Measurements from ENCODE around the gene BRD2.

Gene BRD2

DNA sequence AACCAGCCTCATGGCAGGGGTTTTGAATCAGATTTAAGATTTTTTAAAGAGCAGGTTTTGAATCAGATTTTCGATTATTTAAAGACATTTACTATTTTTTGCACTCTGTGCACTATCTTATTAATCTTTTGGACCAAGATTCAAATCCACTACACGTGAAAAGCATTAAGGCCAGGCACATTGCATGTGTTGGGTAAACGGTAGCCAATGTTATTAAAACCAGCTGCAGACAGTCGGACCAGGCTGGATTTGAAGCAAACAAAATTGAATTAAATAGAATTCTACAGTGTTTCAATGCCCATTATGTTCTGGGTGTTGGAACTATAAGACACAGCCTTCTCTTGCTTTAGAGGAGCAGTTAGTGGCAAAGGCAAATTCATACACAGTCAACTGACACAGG is 33.3 kb downstream of the BRD2 start:
- DNase-seq, result no peak

DNA sequence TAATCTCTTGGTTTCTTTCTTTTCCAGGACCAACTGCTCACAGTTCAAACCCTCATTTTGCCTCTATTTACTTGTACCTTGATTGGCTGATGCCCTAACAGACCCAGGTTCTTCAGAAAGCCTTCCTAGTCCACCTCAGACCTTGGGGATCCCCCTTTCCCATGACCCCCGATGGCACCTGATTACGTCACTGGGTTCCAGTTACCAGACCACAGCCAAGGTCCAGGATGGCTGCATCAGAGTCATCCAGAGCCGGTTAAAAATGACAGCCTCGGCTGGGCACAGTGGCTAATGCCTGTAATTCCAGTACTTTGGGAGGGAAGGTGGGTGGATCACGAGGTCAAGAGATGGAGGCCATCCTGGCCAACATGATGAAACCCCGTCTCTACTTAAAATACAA is 36.5 kb downstream of the BRD2 start:
- DNase-seq, result no peak

DNA sequence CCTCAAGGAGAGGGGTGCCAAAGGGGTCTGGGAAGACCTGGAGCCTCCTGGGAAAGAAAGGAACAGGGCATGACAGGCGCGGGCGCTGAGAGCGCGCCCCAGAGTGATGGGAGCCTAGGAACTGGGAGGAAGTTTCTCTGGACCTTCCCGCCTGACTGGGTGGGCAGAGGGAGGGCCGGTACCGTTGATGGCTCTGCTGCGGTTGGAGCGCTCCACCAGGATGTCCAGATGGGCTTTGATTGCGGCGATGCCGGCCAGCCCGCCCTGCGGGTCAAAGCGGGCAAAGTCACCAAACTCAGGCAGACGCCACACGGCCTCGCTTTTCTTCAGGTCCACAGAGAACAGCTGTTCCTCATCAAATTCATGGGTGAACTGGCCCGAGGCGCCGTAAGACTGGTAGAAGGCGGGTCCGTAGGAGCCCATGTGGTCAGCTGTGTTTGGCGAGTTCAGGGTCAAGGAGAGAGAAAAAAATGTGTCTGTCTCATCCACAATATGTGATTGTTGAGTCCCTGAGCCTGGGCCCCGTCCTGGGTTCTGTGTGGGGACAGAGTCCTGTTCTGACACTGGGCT is 39.5 kb downstream of the BRD2 start:
- DNase-seq, result no peak

DNA sequence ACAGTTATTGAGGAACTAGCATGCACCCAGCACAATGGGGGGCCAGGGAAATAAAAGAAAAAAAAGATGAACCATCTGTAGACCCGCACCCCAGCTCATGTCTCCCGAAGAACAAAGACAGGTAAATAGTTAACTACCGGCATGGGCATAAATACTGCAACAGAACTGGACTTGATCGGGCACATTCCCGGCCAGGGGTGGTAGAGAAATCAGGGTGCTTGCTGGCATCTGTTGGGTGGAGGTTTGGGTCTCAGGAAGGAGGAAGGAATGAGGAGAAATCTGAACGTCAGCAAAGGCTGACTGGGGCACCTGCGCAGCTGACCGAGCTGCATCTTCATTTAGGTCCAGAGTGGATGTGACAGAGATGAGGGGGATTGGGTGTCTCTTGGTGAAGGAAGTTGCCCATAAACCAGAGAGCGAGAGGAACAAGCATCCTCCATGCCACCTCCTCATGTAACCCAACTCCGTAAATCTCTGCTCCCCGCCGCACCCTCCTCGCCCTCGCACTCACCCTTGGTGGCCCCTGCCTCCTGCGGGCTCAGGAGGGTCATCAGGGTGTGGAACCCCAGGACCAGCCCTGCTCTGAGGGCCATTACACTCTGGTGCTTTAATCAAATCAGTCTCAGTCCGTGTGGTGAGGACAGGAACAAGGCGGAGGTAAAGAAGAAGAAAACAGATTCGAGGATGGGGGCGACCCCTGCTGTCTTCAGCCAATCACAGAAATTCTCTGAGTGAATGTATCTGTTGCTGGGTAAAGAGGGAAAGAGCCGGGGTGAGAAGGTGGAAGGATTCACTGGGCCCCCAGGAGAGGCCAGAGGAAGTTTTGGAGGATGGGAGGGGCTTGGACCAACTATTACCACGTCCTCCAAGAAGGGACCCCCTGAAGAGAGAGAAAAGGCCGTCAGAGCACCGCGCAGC is 40.8 kb downstream of the BRD2 start, which contains the start of gene HLA-DOA:
Gene HLA-DOA, minus strand, starts transcription at position 648 of the 918 bp plus-strand sequence.
- no peak for DNase-seq

DNA sequence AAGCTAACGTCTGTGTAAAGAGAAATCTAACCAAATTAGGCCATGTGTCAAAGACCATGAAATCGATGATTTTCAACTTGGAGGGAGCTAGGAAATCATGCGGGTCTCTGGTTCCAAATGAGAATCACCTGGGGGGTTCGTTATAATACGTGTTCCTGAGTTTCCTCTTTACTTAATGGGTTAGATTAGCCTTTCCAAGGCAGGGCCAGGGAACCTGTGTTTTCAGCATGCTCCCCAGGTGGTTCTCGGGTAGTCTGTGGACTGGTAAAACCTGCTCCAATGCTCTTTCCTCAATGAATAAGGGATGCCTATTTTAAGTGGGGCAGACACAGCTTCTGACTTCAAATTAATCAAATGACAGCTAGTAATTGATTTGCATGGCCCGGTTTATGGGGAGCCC is 42.0 kb downstream of the BRD2 start:
- DNase-seq, result no peak

DNA sequence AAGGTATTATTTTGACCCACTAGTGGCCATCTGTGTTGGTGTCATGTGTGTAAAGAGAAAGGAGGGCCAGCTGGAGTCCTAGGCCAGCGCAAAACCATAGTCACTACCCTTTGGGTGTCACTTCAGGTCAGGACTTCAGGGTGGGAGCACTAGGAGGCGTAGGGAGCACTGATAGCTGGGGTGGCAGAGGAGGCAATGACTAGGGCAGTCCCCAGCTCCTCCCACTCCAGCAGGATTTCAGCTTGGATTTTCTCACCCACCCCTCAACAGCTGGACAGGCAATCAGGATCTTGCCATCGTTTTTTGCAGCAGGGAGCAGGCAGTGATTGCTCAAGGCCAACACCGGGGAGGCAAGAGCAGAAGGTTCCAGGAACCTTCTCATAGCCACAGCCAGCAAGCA is 45.2 kb downstream of the BRD2 start:
- DNase-seq, result no peak

DNA sequence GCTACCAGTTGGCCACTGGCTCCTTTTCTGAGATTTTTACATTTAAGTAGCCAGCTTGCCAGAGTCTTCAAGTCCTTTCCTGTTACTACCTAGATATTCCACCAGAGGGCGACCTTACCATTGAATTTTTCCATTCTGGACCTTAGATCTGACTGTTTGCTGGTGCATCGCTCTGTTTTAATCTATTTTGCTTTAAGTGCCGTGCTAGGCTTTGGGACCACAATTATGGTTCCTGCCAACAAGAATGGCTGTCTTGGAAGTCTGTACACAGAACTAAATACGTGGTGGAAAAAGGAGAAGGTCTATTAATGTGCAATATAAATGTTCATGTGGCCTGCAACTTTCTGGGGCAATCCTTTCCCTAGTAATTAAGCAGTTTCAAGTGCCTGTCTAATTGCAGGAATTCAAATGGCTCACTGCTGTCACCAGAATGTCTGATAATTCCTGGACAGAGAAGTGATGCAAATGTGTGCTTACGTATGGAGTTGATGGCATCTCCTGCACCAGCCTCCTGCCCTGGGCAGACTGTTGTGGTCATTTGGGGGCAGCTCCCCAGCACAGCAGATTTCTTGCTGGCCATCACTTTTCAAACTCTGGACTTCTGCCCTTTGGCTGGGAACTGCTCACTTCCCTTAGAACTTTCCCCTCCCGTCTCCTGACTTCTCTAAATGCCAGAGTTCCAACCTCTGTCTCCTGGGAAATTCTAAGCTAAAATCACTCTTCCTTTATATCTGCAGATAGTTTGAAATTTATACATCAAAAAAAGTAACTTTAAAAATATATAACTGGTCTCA is 46.6 kb downstream of the BRD2 start:
- DNase-seq, result peak; percentile 39

DNA sequence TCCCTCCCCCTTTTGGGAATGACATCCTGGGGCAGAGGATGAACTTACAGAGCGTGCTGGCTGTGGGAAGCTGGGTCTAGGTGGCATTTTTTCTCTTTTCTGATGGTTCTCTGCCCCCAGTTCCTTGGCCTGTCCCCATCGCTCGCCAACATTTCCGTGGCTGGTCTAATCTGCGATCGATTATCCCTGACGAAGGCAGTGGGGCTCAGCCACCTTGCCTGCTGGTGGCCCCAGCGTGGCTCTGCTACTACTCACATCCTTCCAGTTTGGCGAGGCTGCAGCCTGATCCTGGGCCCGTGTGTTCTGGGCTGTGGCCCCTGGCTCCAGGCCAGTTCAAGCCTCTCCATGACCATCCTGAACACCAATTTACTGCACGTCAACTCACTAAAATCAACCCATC is 47.4 kb downstream of the BRD2 start:
- DNase-seq, result no peak

DNA sequence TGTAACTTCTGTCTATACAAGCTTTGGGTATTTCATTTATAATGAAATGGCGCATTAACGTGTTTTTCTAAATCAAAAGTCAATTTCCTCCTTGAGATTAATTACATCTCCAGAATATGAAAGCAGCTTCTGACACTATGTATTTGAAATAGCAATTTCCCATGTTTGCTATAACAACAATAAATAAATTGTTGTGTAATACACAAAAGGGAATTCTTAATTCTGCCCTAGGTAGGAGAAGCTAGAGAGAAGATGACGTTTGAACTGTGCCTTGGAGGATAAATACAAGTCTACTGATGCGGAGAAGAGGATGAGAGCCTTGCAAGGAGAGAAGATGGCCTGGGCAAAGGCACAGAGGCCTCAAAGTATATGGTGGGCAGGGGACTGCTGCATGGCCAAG is 48.6 kb downstream of the BRD2 start:
- no peak for DNase-seq

DNA sequence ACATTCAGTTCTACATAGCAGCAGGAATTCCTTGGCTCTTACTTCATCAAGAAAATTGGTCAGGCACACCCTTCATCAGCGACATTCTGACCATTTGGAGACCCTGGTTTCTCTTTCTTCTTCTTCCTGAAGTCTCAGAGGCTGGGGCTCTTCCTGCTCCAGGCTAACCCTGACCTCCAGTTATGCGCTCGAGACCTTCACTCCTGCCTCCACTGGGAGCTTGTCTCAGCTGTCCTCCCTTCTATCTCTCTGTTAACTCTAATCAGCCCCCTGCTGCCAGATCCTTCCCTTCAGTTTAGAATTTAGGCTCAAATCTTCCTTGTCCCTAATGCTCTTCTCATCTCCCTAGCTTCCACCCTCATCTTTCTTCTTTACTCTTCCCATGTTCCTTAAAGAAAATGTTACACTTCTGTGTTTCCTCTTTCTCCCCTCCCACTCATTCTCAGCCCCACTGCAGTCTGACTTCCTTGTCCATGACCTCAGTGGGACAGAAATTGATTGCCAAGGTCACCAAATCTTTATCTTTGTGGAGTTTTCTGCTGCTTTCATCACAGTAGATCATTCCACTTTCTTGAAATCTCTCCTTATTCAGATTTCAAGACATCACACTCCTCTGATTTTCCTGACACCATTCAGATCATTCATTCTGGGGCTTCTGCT is 49.4 kb downstream of the BRD2 start:
- DNase-seq, result no peak

DNA sequence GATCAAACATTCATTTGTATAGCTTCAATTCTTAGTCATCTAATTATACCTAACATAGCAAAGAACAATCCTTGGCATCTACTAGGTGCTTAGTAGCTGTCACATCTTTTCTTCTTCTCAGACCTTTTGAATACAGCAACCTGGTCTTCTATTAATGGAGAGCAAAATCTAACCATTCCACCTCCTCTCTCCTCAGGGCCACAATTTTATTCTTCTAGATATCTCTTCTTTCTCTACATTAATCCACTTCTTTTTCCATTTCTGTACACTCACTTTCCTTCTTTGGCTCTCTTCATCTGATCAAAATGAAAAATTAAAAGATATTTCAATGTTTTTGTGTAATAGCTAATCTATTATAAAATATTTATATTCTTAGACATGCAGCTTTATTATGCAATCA is 50.0 kb downstream of the BRD2 start:
- DNase-seq, result no peak

DNA sequence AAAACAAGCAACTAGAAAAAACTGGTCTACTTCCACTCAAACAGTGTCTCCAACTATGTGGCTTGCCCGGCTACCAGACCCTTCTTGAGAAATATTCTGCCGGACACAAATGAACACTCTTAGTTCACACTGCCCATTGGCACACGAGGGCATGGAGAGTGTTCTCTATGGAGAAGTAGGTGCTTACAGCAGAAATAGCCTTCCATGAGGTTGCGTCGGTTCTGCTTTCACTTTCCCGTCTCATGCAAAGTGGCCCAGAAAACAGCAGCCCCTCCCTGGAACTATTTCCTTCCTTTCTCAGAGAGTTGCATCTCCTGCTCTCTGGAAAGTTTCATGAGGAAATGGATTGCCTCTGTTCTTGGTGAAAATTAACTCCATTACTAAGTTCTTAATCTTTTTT is 50.5 kb downstream of the BRD2 start:
- DNase-seq, result peak; percentile 20

DNA sequence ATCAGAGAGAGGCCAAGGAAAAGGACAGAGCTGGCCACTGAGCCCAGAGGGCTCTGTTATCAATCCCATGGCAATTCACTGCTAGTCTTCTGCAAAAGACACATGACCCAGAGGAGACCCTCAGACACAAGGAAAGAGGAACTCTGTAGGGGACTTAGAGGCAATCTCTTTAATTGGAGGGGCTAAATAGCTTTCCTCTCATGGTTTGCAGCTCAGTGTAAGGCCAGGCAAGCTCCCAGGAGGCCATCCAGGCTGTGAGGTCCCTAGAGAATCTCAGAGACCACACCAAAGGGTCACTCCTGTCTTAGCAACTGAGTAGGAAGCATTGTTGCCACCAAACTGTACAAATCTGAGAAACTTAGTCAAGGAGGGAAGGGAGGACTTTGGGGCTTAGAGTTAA is 51.0 kb downstream of the BRD2 start:
- no peak for DNase-seq

DNA sequence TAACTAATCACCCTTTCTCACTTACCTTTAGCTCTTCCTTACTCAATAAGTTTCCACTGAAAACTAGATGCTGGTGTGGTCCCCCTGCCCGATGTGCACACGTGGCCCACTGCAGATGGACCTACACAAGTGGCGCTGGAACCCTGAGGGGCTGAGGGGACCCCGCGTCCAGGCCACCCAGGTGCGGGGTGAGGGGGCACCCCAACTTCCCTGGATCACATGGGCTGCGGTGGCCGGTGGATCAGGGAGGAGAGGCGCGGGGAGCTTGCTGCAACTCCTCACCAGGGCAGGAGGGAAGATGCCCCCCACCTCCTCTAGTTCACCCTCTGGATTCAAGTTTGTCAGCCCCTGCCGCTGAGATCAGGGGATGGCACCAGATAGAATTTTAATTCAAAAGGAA is 53.5 kb downstream of the BRD2 start:
- no peak for DNase-seq

DNA sequence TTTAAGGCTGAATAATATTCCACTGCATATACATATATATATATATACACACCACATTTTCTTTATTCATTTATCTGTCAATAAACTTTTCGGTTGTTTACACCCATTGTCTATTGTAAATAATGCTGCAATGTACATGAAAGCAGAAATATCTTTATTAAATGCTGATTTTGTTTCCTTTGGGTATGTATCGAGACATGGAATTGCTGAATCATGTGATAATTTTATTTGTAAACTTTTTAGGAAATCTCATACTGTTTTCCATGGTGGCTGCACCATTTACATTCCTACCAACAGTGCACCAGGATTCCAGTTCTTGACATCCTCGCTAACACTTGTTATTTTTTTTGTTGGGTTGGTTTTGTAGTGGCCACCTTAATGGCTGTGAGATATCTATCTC is 55.1 kb downstream of the BRD2 start:
- no peak for DNase-seq

DNA sequence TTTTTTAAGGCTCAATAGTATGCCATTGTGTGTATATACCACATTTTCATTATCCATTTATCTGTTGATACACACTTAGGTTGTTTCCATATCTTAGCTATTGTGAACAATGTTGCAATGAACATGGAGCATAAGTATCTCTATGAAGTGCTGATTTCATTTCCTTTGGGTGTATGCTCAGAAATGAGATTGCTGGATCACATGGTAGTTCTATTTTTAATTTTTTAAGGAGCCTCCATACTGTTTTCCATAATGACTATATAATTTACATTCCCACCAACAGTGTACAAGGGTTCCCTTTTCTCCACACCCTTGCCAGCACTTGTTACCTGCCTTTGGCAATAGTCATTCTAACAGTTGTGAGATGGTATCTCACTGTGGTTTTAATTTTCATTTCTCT is 56.1 kb downstream of the BRD2 start:
- DNase-seq, result no peak

DNA sequence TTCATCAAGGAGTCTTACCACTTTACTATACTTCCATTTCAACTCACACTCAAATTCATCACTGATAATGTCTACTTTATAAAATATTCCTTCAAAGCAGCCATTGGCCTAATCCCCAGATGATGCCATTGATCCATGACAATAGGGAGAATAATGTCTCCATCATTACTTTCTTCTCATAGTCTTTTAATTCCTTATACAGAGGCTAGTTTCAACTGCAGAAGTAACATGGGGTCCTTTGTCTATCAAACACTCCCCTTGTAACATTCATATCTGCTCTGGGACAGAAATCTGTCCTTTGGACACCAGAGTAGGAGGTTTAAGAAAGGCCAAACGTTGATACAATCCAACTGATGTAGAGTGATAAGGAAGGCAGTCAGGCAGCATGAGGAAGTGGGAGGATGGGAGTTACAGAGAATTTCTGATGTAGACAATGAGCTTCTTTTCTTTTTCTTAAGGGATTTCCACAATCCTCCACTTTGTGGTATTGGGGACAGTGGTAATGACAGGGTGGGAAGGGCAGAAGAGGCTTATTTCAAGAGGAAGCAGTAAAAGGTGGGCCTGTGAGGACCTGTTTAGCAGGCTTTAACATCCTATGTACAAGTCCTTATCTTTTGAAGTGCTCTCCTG is 59.9 kb downstream of the BRD2 start:
- DNase-seq, result no peak

DNA sequence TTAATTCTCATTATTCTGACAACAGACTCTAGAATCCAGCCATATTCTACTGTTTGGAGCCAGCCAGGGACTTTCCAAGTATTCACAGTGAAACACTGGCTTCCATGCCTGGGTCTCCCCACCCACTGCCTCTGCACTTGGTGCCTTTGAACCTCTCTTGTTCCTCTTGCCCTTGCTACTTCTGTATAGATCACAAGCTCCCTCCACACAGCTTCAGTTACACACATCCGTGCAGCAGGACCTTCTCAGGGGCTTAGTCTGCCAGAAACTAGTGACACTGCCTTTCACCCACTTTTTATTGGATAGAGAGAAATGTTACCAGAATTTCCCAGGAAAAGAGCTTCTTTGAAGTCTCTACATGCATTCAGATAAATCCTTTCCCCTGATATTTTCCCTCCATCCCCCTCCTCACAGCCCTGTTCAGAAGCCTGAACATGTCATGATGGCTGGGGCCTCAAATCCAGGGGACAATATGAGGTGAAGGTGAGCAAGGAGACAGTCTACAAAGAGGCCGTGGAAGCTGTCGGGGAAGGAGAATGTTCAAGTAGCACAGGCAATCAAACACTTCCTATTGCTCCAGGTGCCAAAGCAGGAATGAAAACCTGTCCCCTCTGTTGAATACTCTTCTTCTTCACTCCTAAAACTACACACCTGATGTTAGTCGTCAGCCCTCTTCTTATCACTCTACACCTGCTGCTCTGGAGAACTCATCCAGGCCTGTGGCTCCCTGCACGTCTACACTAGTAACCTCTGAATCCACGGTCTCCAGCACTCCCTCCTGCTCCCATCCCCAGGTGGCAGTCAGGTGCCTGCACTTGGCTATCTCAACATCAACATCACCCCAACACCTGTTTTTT is 61.2 kb downstream of the BRD2 start:
- DNase-seq, result no peak

DNA sequence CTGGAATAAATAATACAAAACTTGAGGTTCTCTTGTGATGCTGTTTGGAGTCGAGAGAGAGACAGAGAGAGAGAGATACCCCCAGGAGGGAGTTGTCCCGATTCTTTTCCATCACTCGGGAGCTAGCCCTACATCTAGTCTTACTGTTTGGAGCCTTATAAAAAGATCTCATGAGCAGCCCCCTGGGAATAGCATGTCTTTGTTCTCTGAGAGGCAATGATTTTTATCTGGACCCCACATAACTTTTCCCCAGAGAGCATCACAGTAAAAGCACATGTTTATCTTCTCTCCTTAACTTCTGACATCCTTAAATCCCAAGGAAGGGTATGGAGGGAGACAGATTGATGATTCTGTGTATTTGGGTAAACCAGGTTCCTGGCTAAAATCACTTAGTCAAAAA is 61.9 kb downstream of the BRD2 start:
- DNase-seq, result no peak
